ENCODE results near the gene ZNF235. TPM values are rescaled to one million over a fixed set of nuclear protein-coding genes. Genes with fewer than 3 reads are reported as not detected.
"Not testable (repeated sequence)": the region's sequence is repeated elsewhere in the genome, so short reads cannot be mapped to it uniquely, and the experiment has no call there.

ZNF235 gene
- total RNA-seq, 2 experiments from 2014 or later, result 2.1 to 2.7 TPM

DNA sequence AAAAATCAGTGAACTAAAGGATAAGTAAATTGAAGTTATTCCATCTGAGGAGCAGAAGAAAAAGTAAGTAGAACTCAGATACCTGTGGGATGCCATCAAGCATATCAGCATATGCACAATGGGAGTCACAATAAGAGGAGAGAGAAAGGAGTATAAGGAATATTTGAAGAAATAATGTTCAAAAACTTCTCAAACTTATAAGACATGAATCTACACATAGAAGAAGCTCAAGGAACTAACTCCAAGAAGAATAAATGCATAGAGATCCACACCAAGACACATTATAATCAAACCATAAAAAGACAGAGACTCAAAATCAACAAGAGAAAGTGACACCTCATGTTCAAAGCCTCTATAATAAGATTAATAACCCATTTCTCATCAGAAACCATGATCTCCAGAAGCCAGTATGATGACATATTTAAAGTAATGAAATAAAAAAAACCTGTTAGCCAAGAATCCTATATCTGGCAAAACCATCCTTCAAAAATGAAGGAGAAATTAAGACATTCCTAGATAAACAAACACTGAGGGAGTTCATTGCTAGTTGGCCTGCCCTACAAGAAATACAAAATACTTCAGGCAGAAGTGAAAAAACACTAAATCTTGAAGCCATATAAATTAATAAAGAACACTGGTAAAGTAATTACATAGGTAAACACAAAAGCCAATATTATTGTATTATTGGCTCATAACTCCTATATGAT is 49.0 kb downstream of the ZNF235 start:
- ChIA-PET CTCF (no interaction called here), POLR2A (no interaction called here)
- no peak overlapping the region for H3K27ac Mint-ChIP-seq
- H3K4me3 Mint-ChIP-seq, result no peak overlapping the region
- H3K9me3 Mint-ChIP-seq (ENCODE audit: low read depth), result peaks cover 73% of the 10 kb centered on the region
- peaks cover 50% of the 10 kb centered on the region for H3K36me3 Mint-ChIP-seq (ENCODE audit: low read depth)
- peaks cover 8% of the 10 kb centered on the region for H3K4me1 Mint-ChIP-seq
- ATAC-seq (no peak), DNase-seq (no peak)
- intact Hi-C loops (cut with DNase I, micrococcal nuclease), result no loop called here
- no peaks in the 10 kb centered on the region for H3K27me3 Mint-ChIP-seq

DNA sequence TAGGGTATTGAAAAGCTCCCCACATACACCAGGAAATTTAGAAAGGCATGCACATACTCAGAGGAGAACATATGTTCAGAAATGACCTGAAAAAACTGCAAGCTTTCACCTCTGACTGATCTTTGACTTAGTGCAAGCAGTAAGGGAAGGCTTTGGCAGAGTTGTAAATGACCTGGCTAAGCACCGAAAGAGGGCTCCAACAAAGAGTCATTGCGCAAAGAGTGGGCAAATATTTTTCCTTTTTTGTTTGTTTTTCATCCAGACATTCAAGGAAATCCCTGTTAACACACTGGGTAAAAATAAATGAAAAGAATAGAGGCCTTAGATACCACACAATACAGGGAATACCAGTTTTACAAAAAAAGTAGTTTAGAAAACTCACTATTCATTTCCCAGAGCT is 50.3 kb downstream of the ZNF235 start:
- DNase-seq (no peak), ATAC-seq (no peak)
- POLR2A ChIA-PET, result no interaction called here
- Mint-ChIP-seq H3K36me3 (ENCODE audit: low read depth) (peaks cover 62% of the 10 kb centered on the region), H3K4me1 (no peaks in the 10 kb centered on the region), H3K27ac (no peak overlapping the region), H3K9me3 (ENCODE audit: low read depth) (peaks cover 78% of the 10 kb centered on the region), H3K4me3 (no peak overlapping the region), H3K27me3 (no peaks in the 10 kb centered on the region)
- intact Hi-C loops (cut with DNase I, micrococcal nuclease), result no loop called here
- CTCF ChIA-PET, result interaction anchor here (0.6 kb wide), 1 partner anchor 332 kb away, joined by 3 read pairs; no protein-coding TSS in a partner anchor

DNA sequence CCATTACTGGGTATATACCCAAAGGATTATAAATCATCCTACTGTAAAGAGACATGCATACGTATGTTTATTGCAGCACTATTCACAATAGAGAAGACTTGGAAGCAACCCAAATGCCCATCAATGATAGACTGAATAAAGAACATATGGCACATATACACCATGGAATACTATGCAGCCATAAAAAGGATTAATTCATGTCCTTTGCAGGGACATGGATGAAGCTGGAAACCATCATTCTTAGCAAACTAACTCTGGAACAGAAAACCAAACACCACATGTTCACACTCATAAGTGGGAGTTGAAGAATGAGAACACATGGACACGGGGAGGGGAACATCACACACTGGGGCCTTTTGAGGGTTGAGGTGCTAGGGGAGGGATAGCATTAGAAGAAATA is 51.4 kb downstream of the ZNF235 start:
- H3K4me3 Mint-ChIP-seq; DNase-seq; H3K4me1 Mint-ChIP-seq; ATAC-seq; CTCF ChIA-PET; H3K27ac Mint-ChIP-seq; H3K27me3 Mint-ChIP-seq; intact Hi-C loops (cut with DNase I, micrococcal nuclease); POLR2A ChIA-PET: not testable (repeated sequence)
- peaks cover 80% of the 10 kb centered on the region for H3K9me3 Mint-ChIP-seq (ENCODE audit: low read depth)
- H3K36me3 Mint-ChIP-seq (ENCODE audit: low read depth), result peaks cover 69% of the 10 kb centered on the region

DNA sequence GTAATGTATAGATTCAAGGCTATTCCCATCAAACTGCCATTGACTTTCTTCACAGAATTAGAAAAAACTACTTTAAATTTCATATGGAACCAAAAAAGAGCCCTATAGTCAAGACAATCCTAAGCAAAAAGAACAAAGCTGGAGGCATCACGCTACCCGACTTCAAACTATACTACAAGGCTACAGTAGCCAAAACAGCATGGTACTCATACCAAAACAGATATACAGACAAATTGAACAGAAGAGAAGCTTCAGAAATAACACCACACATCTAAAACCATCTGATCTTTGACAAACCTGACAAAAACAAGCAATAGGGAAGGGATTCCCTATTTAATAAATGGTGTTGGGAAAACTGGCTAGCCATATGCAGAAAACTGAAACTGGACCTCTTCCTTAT is 52.5 kb downstream of the ZNF235 start:
- not testable (repeated sequence) for H3K4me3 Mint-ChIP-seq, DNase-seq

DNA sequence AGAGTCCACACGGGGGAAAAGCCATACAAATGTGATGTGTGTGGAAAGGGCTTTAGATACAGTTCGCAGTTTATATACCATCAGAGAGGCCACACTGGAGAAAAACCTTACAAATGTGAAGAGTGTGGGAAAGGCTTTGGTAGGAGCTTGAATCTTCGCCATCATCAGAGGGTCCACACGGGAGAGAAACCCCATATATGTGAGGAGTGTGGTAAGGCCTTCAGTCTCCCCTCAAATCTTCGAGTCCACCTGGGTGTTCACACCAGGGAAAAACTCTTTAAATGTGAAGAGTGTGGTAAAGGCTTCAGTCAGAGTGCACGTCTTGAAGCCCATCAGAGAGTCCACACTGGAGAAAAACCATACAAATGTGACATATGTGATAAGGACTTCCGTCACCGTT is 68.4 kb downstream of the ZNF235 start:
- Mint-ChIP-seq H3K27me3 (no peaks in the 10 kb centered on the region), H3K9me3 (ENCODE audit: low read depth) (peaks cover 63% of the 10 kb centered on the region), H3K27ac (no peak overlapping the region), H3K4me3 (no peak overlapping the region), H3K36me3 (ENCODE audit: low read depth) (peaks cover 75% of the 10 kb centered on the region), H3K4me1 (no peaks in the 10 kb centered on the region)
- ChIA-PET CTCF (interaction anchor here (0.6 kb wide), 1 partner anchor 61 kb away, joined by 3 read pairs; no protein-coding TSS in a partner anchor), POLR2A (no interaction called here)
- intact Hi-C loops (cut with DNase I, micrococcal nuclease), result no loop called here
- ATAC-seq (no peak), DNase-seq (no peak)

More for the DNA sequence above, 52.5 kb downstream of the ZNF235 start:
- intact Hi-C loops (cut with DNase I, micrococcal nuclease); H3K4me1 Mint-ChIP-seq; CTCF ChIA-PET; H3K27ac Mint-ChIP-seq; H3K27me3 Mint-ChIP-seq; ATAC-seq; POLR2A ChIA-PET: not testable (repeated sequence)
- Mint-ChIP-seq H3K36me3 (ENCODE audit: low read depth) (peaks cover 68% of the 10 kb centered on the region), H3K9me3 (ENCODE audit: low read depth) (peaks cover 76% of the 10 kb centered on the region)

Other genes with a start within 250 kb of the ZNF235 start
- gene ZNF284, start 232.9 kb downstream of the ZNF235 start, total RNA-seq, result 1 to 10 TPM; 2.1 TPM
- gene ZNF224, start 210.7 kb downstream of the ZNF235 start, total RNA-seq, result 10 to 100 TPM; 12.6 to 13.9 TPM
- 1 to 10 TPM; 2.6 to 3.1 TPM for gene ZNF225, start 191.6 kb downstream of the ZNF235 start, total RNA-seq
- gene ZNF234, start 163.5 kb downstream of the ZNF235 start, total RNA-seq, result 10 to 100 TPM in 1 of 2 experiments, 1 to 10 TPM in 1; 7.9 to 10.4 TPM
- 10 to 100 TPM; 11.3 to 15.2 TPM for gene ZNF226, start 139.9 kb downstream of the ZNF235 start, total RNA-seq
- 10 to 100 TPM; 19.4 to 20.6 TPM for gene ZNF227, start 92.5 kb downstream of the ZNF235 start, total RNA-seq
- gene ZNF233, start 45.1 kb downstream of the ZNF235 start, total RNA-seq, result under 1 TPM; 0.26 to 0.34 TPM
- gene ZNF112, start 51.7 kb upstream of the ZNF235 start, total RNA-seq, result under 1 TPM; 0.12 to 0.14 TPM
- gene ZNF285, start 96.6 kb upstream of the ZNF235 start, total RNA-seq, result 1 to 10 TPM; 1.2 to 1.4 TPM
- gene ZNF229, start 143.4 kb upstream of the ZNF235 start, total RNA-seq, result 1 to 10 TPM; 1.0 to 1.2 TPM
- gene ZNF180, start 195.5 kb upstream of the ZNF235 start, total RNA-seq, result 1 to 10 TPM; 5.5 to 7.7 TPM
- not detected for gene CEACAM20, start 224.7 kb upstream of the ZNF235 start, total RNA-seq